H1 (cell line): ENCODE measurements around the gene PMP22. TPM values are rescaled to one million over a fixed set of nuclear protein-coding genes. Genes with fewer than 3 reads are reported as not detected.

Experiments
- CTCF ChIA-PET: fragments of 300-600 bp; sonication (Branson Sonifier 250); formaldehyde crosslinking; loops from one replicate; lab custom pipeline; 2021; ENCODE audit not compliant: partially characterized antibody; lab: Charles Lee
- POLR2A ChIA-PET: fragments of 300-600 bp; sonication (Branson Sonifier 250); formaldehyde crosslinking; loops from one replicate; lab custom pipeline; 2021; ENCODE audit warnings: inconsistent platforms; ENCODE audit not compliant: partially characterized antibody; lab: Charles Lee
- DNase-seq, 2 experiments: peaks; one replicate each; pipeline versions ENCODE4 v3.0.0 to v3.0.0-alpha.2; 2010 to 2022; ENCODE audit warnings: low spot score in 2 of 2, low read depth in 1 of 2, mixed read lengths in 1 of 2
- FAIRE-seq: peaks from 2 replicates; lab custom pipeline; 2011; peaks lifted over from hg19 to GRCh38; lab: Jason Lieb, UNC
- H2AFZ ChIP-seq: 2 replicates; pipeline ENCODE4 v1.8.1; 2012; ENCODE audit warnings: low read length, inconsistent platforms
- H2AK5ac ChIP-seq: 2 replicates; pipeline ENCODE4 v1.6.1; 2013; ENCODE audit warnings: low read depth, low read length
- H2BK120ac ChIP-seq: replicated peaks from 2 replicates; pipeline ENCODE3; 2013; ENCODE audit warnings: low read depth, low read length, inconsistent platforms
- H2BK12ac ChIP-seq: 2 replicates; pipeline ENCODE4 v1.6.1; 2013; ENCODE audit warnings: low read depth, low read length
- H2BK15ac ChIP-seq: 2 replicates; pipeline ENCODE4 v1.6.1; 2013; ENCODE audit warnings: low read length
- H2BK20ac ChIP-seq: 2 replicates; pipeline ENCODE4 v1.6.1; 2013; ENCODE audit warnings: low read length
- H2BK5ac ChIP-seq: 2 replicates; pipeline ENCODE4 v1.6.1; 2013; ENCODE audit warnings: low read depth, low read length
- H3K14ac ChIP-seq: 2 replicates; pipeline ENCODE4 v1.6.1; 2013; ENCODE audit warnings: inconsistent platforms; ENCODE audit not compliant: insufficient read length
- H3K18ac ChIP-seq: 2 replicates; pipeline ENCODE4 v1.6.1; 2013; ENCODE audit warnings: low read length; ENCODE audit errors: extremely low read depth
- H3K23ac ChIP-seq: 2 replicates; pipeline ENCODE4 v1.6.1; 2013; ENCODE audit warnings: inconsistent platforms; ENCODE audit not compliant: insufficient read length
- H3K23me2 ChIP-seq: 2 replicates; pipeline ENCODE4 v1.6.1; 2013; ENCODE audit warnings: low read depth, low read length
- H3K27ac ChIP-seq: 2 replicates; pipeline ENCODE4 v1.6.1; 2011; ENCODE audit warnings: low read depth, low read length, inconsistent platforms
- H3K27me3 ChIP-seq, 4 experiments: replicated peaks in 1 of 4; 1 replicate in 1 of 4; 2 replicates in 3 of 4; pipeline versions ENCODE4 v1.6.1 to v1.8.1; 2011 to 2013; ENCODE audit warnings: low read length in 3 of 4, mild to moderate bottlenecking in 3 of 4, inconsistent platforms in 2 of 4, mixed read lengths in 2 of 4, moderate library complexity in 1 of 4; ENCODE audit not compliant: control insufficient read depth in 3 of 4, insufficient read depth in 3 of 4; ENCODE audit errors: extremely low read depth in 1 of 4
- H3K36me3 ChIP-seq, 4 experiments: 2 replicates each; pipeline versions ENCODE4 v1.6.1 to v1.8.1; 2011 to 2013; ENCODE audit warnings: mild to moderate bottlenecking in 4 of 4, low read length in 3 of 4, moderate library complexity in 2 of 4, control low read depth in 1 of 4, inconsistent platforms in 1 of 4; ENCODE audit not compliant: insufficient read depth in 4 of 4, control insufficient read depth in 2 of 4
- H3K4ac ChIP-seq: replicated peaks from 2 replicates; pipeline ENCODE3; 2013; ENCODE audit warnings: low read length, low read depth, mixed read lengths, inconsistent platforms; ENCODE audit not compliant: insufficient read length
- H3K4me1 ChIP-seq, 4 experiments: replicated peaks in 1 of 4; 1 replicate in 1 of 4; 2 replicates in 3 of 4; pipeline versions ENCODE4 v1.6.1 to v1.8.1; 2011 to 2013; ENCODE audit warnings: low read length in 3 of 4, inconsistent platforms in 2 of 4, mixed read lengths in 1 of 4; ENCODE audit not compliant: insufficient read depth in 4 of 4, control insufficient read depth in 3 of 4
- H3K4me2 ChIP-seq, 2 experiments: 2 replicates each; pipeline versions ENCODE4 v1.6.1 to v1.8.1; 2011 to 2013; ENCODE audit warnings: low read depth in 2 of 2, low read length in 2 of 2, control low read depth in 1 of 2, inconsistent platforms in 1 of 2, mild to moderate bottlenecking in 1 of 2; ENCODE audit not compliant: insufficient read depth in 1 of 2
- H3K4me3 ChIP-seq, 4 experiments: fragments of 200-600, 300-600 bp in 1 of 4; sonication (generic), shearing (Covaris generic), sonication (Bioruptor Twin) in 1 of 4; 2 replicates each; pipeline versions ENCODE4 v1.5.1 to v1.8.1; 2011 to 2016; ENCODE audit warnings: low read length in 4 of 4, low read depth in 3 of 4, control low read depth in 2 of 4, inconsistent platforms in 2 of 4, mild to moderate bottlenecking in 2 of 4, mixed read lengths in 1 of 4, moderate library complexity in 1 of 4; ENCODE audit not compliant: insufficient read depth in 2 of 4; ENCODE audit errors: extremely low read depth in 1 of 4
- H3K56ac ChIP-seq: replicated peaks from 2 replicates; pipeline ENCODE3; 2013; ENCODE audit warnings: low read depth, mild to moderate bottlenecking, mixed read lengths, low read length, inconsistent platforms; ENCODE audit not compliant: insufficient read length
- H3K79me1 ChIP-seq: 2 replicates; pipeline ENCODE4 v1.6.1; 2013; ENCODE audit warnings: low read depth, low read length, control low read depth
- H3K79me2 ChIP-seq, 2 experiments: 2 replicates each; pipeline versions ENCODE4 v1.6.1 to v1.8.1; 2012 to 2013; ENCODE audit warnings: low read length in 2 of 2, mild to moderate bottlenecking in 2 of 2, inconsistent platforms in 1 of 2; ENCODE audit not compliant: insufficient read depth in 2 of 2, control insufficient read depth in 1 of 2
- H3K9ac ChIP-seq, 4 experiments: replicated peaks in 1 of 4; 1 replicate in 1 of 4; 2 replicates in 3 of 4; pipeline versions ENCODE4 v1.6.1 to v1.8.1; 2011 to 2013; ENCODE audit warnings: low read depth in 3 of 4, low read length in 3 of 4, control low read depth in 2 of 4, mild to moderate bottlenecking in 2 of 4, moderate library complexity in 2 of 4, inconsistent platforms in 1 of 4; ENCODE audit errors: extremely low read depth in 1 of 4
- H3K9me3 ChIP-seq, 2 experiments: 2 replicates each; pipeline versions ENCODE4 v1.6.1 to v1.8.1; 2012 to 2013; ENCODE audit warnings: mild to moderate bottlenecking in 2 of 2, moderate library complexity in 2 of 2, control low read depth in 1 of 2, inconsistent platforms in 1 of 2, low read depth in 1 of 2, low read length in 1 of 2, mixed read lengths in 1 of 2; ENCODE audit not compliant: insufficient read depth in 2 of 2
- H4K20me1 ChIP-seq, 2 experiments: replicated peaks in 1 of 2; 2 replicates each; pipeline versions ENCODE3 to v1.8.1; 2011 to 2013; ENCODE audit warnings: inconsistent platforms in 2 of 2, low read length in 2 of 2, mild to moderate bottlenecking in 1 of 2; ENCODE audit not compliant: insufficient read depth in 2 of 2, control insufficient read depth in 1 of 2
- H4K5ac ChIP-seq: 2 replicates; pipeline ENCODE4 v1.6.1; 2013; ENCODE audit warnings: low read length, low read depth, mixed read lengths, inconsistent platforms; ENCODE audit not compliant: insufficient read length
- H4K8ac ChIP-seq: 2 replicates; pipeline ENCODE4 v1.8.0; 2013; ENCODE audit warnings: mild to moderate bottlenecking, moderate library complexity, low read length, inconsistent platforms; ENCODE audit not compliant: insufficient read depth; ENCODE audit errors: extremely low read depth
- H4K91ac ChIP-seq: replicated peaks from 2 replicates; pipeline ENCODE3; 2013; ENCODE audit warnings: low read length, mixed read lengths, inconsistent platforms; ENCODE audit not compliant: insufficient read length
- HDAC2 ChIP-seq, 2 experiments: fragments of 300-600 bp in 1 of 2; sonication (generic) in 1 of 2; IDR thresholded peaks; 2 replicates each; pipeline ENCODE4 v1.6.1; 2011 to 2012; ENCODE audit warnings: low read depth in 2 of 2, low read length in 2 of 2, mild to moderate bottlenecking in 2 of 2, moderate library complexity in 2 of 2, borderline replicate concordance in 1 of 2, inconsistent platforms in 1 of 2
- KDM5A ChIP-seq: fragments of 200-600 bp; IDR thresholded peaks from 2 replicates; pipeline ENCODE4 v1.7.1; 2012; ENCODE audit warnings: mild to moderate bottlenecking, low read length, inconsistent platforms, mixed read lengths
- RNF2 ChIP-seq: fragments of 200-900, 300-1000 bp; sonication (generic); IDR thresholded peaks from 2 replicates; pipeline ENCODE4 v1.7.1; 2016; ENCODE audit warnings: borderline replicate concordance, low read depth, mild to moderate bottlenecking, antibody characterized with exemption, low read length; ENCODE audit not compliant: poor library complexity, severe bottlenecking; ENCODE audit errors: missing control alignments
- TAF7 ChIP-seq: optimal IDR thresholded peaks from 2 replicates; pipeline ENCODE3; 2011; ENCODE audit warnings: low read depth, mild to moderate bottlenecking, inconsistent platforms, low read length, moderate library complexity, borderline replicate concordance
- TEAD4 ChIP-seq: IDR thresholded peaks from 2 replicates; pipeline ENCODE4 v1.6.1; 2012; ENCODE audit warnings: low read depth, low read length, inconsistent platforms, mixed read lengths
- WGBS, 2 experiments: shearing (Covaris generic) in 1 of 2; methylation state at CpG; one replicate each; pipeline versions ENCODE4 v1.1.6 to v1.1.7; 2013 to 2015; ENCODE audit warnings: low lambda C conversion rate in 2 of 2, mixed read lengths in 2 of 2, inconsistent platforms in 1 of 2, low coverage in 1 of 2, missing lambda C conversion rate in 1 of 2; ENCODE audit not compliant: insufficient replicate concordance in 2 of 2, insufficient coverage in 1 of 2, insufficient read length in 1 of 2; ENCODE audit errors: extremely low coverage in 1 of 2, missing lambda C conversion rate in 1 of 2; 5-methylcytosine and 5-hydroxymethylcytosine counted together
- polyA plus RNA-seq, 7 experiments: library from polyadenylated mRNA; depleted of rRNA in 3 of 7; stranded (reverse) in 5 of 7; unstranded in 2 of 7; fragments of >200 nt in 5 of 7; fragments of 200-250 nt in 2 of 7; gene quantifications; 1 replicate in 5 of 7; 2 replicates in 1 of 7; 4 replicates in 1 of 7; pipeline versions ENCODE4 v1.2.1 to v1.2.3, GENCODE V29; 2011 to 2013; ENCODE audit warnings: missing spikeins in 2 of 7, mixed read lengths in 2 of 7
- total RNA-seq: library from RNA; stranded (reverse); fragmentation: NEBNext Ultra II Directional; extraction: Animal tissue kit (Norgen Biotek cat#: 25700); gene quantifications from 2 replicates; pipeline ENCODE4 v1.2.1, GENCODE V29; 2021

PMP22 gene
- total and polyA plus RNA-seq, 2 of the 8 experiments (the other 6 are each of a cell fraction or from before 2014, with no cell fraction given) = 0.84 to 4.9 TPM

- Histone ChIP-seq H3K4ac (no peak overlapping the region), H3K14ac (no peak overlapping the region), H3K4me1 (peaks cover 0 to 3% (median 0%) of the 10 kb centered on the region in 4 experiments; a peak in 1 of 7 replicates), H3K18ac (no peak overlapping the region), H4K91ac (no peak overlapping the region), H3K23ac (no peak overlapping the region), H2AK5ac (no peak overlapping the region), H3K4me3 (no peak overlapping the region), H2BK5ac (no peak overlapping the region), H3K4me2 (no peak overlapping the region), H3K9me3 (no peaks in the 10 kb centered on the region), H4K20me1 (no peaks in the 10 kb centered on the region), H3K79me2 (no peaks in the 10 kb centered on the region), H3K79me1 (no peaks in the 10 kb centered on the region), H2AFZ (no peak overlapping the region), H3K27ac (no peak overlapping the region), H3K27me3 (no peaks in the 10 kb centered on the region), H3K56ac (no peak overlapping the region), H2BK12ac (no peak overlapping the region), H3K36me3 (no peaks in the 10 kb centered on the region), H3K9ac (no peak overlapping the region), H2BK120ac (no peak overlapping the region), H2BK20ac (no peak overlapping the region), H4K8ac (no peak overlapping the region), H2BK15ac (no peak overlapping the region), H4K5ac (no peak overlapping the region), H3K23me2 (no peaks in the 10 kb centered on the region)
- WGBS, 2 experiments = 94% methylated on average over 13 of the region's 18 CpGs; no CpG with 5 or more reads in 1 of the 2 experiments
- CTCF ChIA-PET = interaction anchor here (0.7 to 1.0 kb wide), 2 partner anchors 11 to 16 kb away, joined by 3 read pairs; no protein-coding TSS in a partner anchor
- TF ChIP-seq RNF2 (no peak), HDAC2 (IDR thresholded peaks at IDR 0.05; ENCODE audit: borderline replicate concordance in 1 of 2, low read depth in 2 of 2, low read length in 2 of 2) (no peak), KDM5A (no peak), TEAD4 (no peak), TAF7 (no peak)
- POLR2A ChIA-PET = no interaction called here
- DNase-seq (no peak), FAIRE-seq (no peak)
These were observed 34.3 kb downstream of the PMP22 start for GRCh38 chr17:15230866-15231265.
